Measurements from ENCODE around the gene BICRA. TPM values are rescaled to one million over a fixed set of nuclear protein-coding genes. Genes with fewer than 3 reads are reported as not detected.
A peak's percentile ranks its signal among the peaks of the same experiment; 100 is the strongest.

The BICRA gene
- total and polyA plus RNA-seq, 2 experiments from 2014 or later: 3.0 to 13.5 TPM

DNA sequence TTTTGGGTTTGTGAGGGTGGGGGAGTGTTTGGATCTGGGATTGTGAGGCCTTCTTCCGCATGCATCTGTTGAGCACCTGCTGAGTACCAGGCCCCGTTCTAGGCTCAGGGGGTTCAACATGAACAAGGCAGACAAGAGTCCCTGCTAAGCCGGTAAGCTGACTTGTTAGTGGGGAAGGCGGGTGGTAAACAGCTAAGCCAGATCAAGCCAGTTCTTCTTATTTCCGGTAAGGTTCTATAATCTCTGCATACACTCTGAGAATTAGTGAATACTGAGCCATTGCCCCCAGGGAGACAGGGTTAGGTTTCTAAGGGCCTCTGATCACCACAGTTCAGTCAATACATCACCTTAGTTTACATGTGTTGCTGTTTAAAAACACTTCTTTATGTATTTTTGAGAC, 94.4 kb downstream of the BICRA start:
- peaks cover 20% of the 10 kb centered on the region for H3K36me3 ChIP-seq
- H3K4me3 ChIP-seq: no peak overlapping the region
- no peak overlapping the region for H3K27ac ChIP-seq
- H3K27me3 ChIP-seq: no peaks in the 10 kb centered on the region
- no peak for DNase-seq (ENCODE audit: low read depth in 1 of 2, low spot score in 1 of 2)
- H3K9me3 ChIP-seq (ENCODE audit: low read depth): no peaks in the 10 kb centered on the region
- TF ChIP-seq, protein P1, sequence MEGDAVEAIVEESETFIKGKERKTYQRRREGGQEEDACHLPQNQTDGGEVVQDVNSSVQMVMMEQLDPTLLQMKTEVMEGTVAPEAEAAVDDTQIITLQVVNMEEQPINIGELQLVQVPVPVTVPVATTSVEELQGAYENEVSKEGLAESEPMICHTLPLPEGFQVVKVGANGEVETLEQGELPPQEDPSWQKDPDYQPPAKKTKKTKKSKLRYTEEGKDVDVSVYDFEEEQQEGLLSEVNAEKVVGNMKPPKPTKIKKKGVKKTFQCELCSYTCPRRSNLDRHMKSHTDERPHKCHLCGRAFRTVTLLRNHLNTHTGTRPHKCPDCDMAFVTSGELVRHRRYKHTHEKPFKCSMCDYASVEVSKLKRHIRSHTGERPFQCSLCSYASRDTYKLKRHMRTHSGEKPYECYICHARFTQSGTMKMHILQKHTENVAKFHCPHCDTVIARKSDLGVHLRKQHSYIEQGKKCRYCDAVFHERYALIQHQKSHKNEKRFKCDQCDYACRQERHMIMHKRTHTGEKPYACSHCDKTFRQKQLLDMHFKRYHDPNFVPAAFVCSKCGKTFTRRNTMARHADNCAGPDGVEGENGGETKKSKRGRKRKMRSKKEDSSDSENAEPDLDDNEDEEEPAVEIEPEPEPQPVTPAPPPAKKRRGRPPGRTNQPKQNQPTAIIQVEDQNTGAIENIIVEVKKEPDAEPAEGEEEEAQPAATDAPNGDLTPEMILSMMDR (IDR thresholded peaks at IDR 0.05; ENCODE audit: low read depth, low read length): no peak
- H3K4me1 ChIP-seq (ENCODE audit: low read depth): no peaks in the 10 kb centered on the region

DNA sequence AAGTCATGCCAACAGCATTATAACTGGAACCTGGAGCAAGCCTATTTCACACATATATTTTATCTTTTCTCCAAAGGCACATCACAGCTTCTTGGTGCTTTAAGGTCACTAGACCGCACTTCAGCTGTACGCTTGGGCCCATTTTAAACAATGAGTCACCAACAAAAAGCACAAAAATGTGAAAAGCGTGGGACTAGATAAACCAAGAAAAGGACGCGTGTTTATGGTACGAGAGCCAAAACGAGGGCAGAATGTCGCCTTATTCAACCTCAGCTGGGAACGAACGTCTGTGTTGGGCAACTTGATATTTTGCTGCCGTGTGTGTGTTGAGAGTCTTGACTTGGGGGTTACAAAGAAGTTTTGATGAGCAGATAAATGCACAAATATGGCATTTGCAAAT, 95.1 kb downstream of the BICRA start:
- no peak overlapping the region for H3K4me3 ChIP-seq
- H3K27ac ChIP-seq: no peak overlapping the region
- no peaks in the 10 kb centered on the region for H3K4me1 ChIP-seq (ENCODE audit: low read depth)
- no peaks in the 10 kb centered on the region for H3K9me3 ChIP-seq (ENCODE audit: low read depth)
- DNase-seq (ENCODE audit: low read depth in 1 of 2, low spot score in 1 of 2): peak in 1 of 2 donors; percentile 74
- TF ChIP-seq, protein P1 (IDR thresholded peaks at IDR 0.05; ENCODE audit: low read depth, low read length): no peak
- peaks cover 19% of the 10 kb centered on the region for H3K36me3 ChIP-seq
- H3K27me3 ChIP-seq: no peaks in the 10 kb centered on the region

DNA sequence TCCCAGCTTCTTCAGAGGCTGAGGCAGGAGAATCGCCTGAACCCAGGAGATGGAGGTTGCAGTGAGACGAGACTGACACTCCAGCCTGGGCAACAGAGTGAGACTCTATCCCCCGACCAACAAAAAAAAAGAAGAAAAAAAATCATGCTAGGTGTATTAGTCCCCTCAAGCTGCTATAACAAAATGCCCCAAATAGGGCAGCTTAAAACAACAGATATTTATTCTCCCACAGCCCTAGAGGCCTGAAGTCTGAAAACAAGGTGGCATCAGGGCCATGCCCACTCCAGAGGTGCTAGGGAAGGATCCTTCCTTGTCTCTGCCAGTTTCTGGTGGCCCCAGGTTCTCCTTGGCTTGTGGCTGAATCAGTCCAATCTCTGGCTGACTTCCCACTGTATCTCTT, 95.7 kb downstream of the BICRA start:
- no peak overlapping the region for H3K4me3 ChIP-seq
- no peak overlapping the region for H3K27ac ChIP-seq
- peaks cover 17% of the 10 kb centered on the region for H3K36me3 ChIP-seq
- no peak for DNase-seq (ENCODE audit: low read depth in 1 of 2, low spot score in 1 of 2)
- no peaks in the 10 kb centered on the region for H3K27me3 ChIP-seq
- TF ChIP-seq, protein P1 (IDR thresholded peaks at IDR 0.05; ENCODE audit: low read depth, low read length): no peak
- no peaks in the 10 kb centered on the region for H3K4me1 ChIP-seq (ENCODE audit: low read depth)
- H3K9me3 ChIP-seq (ENCODE audit: low read depth): no peaks in the 10 kb centered on the region

DNA sequence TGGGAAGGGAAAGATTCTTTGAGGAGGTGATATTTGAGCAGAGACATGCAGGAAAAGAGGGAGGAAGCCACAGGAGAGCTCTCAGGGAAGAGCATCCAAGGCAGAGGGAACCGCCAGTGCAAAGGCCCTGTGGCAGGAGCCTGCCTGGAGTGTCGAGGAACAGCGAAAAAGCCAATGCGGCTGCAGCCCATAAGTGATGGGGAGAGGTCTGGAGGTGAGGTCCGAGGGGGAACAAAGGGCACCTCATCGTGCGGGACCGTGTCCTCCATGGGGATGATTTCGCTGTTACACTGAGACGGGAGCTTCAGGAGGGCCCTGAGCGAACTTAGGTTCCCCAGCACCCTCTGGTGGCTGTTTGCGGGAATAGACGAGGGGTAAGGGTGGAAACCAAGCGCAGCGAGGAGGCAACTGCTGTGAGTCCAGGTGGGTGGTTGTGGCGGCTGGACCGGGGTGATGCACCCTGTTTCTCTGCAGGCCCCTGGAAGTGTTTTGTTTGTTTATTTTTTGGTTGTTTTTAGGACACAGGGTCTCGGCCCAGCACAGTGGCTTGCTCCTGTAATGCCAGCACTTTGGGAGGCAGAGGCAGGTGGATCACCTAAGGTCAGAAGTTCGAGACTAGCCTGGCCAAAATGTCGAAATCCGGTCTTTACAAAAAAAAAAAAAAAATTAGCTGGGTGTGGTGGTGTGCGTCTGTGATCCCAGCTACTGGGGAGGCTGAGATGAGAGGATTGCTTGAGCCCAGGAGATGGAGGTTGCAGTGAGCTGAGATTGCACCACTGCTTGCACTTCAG, 98.4 kb downstream of the BICRA start:
- Histone ChIP-seq H3K27ac (no peak overlapping the region), H3K27me3 (no peaks in the 10 kb centered on the region), H3K9me3 (ENCODE audit: low read depth) (no peaks in the 10 kb centered on the region), H3K4me3 (no peak overlapping the region), H3K36me3 (peaks cover 1% of the 10 kb centered on the region), H3K4me1 (ENCODE audit: low read depth) (no peaks in the 10 kb centered on the region)
- TF ChIP-seq, protein P1 (IDR thresholded peaks at IDR 0.05; ENCODE audit: low read depth, low read length): peak; percentile 89
- DNase-seq (ENCODE audit: low read depth in 1 of 2, low spot score in 1 of 2): peak; percentile 80 to 82

DNA sequence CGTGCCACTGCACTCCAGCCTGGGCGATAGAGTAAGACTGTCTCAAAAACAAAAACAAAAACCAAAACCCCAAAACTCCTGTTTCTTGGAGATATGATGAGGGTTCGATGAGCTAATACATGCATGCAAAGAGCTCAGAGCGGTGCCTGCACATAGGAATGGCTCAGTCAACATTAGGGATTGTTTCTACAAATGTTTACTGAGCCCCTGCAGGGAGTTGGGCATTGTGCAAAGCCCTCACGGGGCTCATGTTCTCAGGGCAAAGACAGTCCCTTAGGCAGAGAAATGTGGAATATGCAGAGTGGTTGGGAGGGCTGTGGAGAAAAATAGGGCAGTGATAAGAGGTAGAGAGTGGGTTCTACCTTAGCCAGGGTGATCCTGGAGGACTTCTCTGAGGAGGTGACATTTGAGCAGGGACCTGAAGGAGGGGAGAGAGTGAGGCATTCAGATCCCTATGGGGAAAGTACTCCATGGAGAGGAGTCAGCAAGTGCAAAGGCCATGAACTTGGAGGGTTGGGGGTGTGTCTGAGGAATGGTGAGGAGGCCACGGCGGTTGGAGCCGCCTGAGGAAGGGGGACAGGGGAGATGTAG, 102.8 kb downstream of the BICRA start:
- TF ChIP-seq, protein P1 (IDR thresholded peaks at IDR 0.05; ENCODE audit: low read depth, low read length): no peak
- DNase-seq (ENCODE audit: low read depth in 1 of 2, low spot score in 1 of 2): no peak

More for the DNA sequence above, 102.8 kb downstream of the BICRA start:
- no peaks in the 10 kb centered on the region for H3K9me3 ChIP-seq (ENCODE audit: low read depth)
- H3K27me3 ChIP-seq: no peaks in the 10 kb centered on the region
- H3K4me1 ChIP-seq (ENCODE audit: low read depth): no peaks in the 10 kb centered on the region
- no peaks in the 10 kb centered on the region for H3K36me3 ChIP-seq
- no peak overlapping the region for H3K27ac ChIP-seq
- H3K4me3 ChIP-seq: no peak overlapping the region

Data from cardiac muscle cell (in vitro differentiated cells and primary cell).